GM21717 (cell line): Measurements from ENCODE around the gene GLT1D1.

Source experiments
- ATAC-seq: cut with Tn5 transposase; IDR thresholded peaks from one replicate; pipeline ENCODE4 v1.9.1; 2021; ENCODE audit warnings: mild to moderate bottlenecking, moderate library complexity; ENCODE audit not compliant: unreplicated experiment

The GLT1D1 gene

GRCh38 chr12:128909653-128910052 lies 56.4 kb downstream of the GLT1D1 start:
- no peak for ATAC-seq

- no peak for ATAC-seq
Measured at GRCh38 chr12:128910629-128911028, 57.4 kb downstream of the GLT1D1 start.

DNA sequence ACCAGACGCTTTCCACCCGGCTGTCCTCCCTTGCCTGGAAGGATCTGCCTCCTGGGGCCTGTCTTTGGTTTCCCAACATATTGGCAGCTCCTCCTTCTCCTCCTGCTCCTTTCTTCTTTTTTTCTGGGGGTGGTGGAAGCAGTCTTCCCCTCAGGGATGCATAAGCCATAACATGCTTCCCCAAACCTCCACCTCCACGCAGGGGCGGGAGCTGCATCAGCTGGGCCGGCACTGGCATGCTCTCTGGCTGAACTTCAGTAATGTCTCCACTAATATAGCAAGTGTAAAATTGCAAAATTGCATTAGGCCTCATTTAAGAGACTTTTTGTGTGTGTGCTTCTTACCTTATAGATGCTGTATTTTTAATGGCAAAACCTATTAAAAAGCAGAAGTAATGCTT lies 58.6 kb downstream of the GLT1D1 start:
- no peak for ATAC-seq

- peak; percentile 91 for ATAC-seq
Measured at GRCh38 chr12:128914908-128915563, 61.8 kb downstream of the GLT1D1 start.

GRCh38 chr12:128916425-128916824 lies 63.1 kb downstream of the GLT1D1 start:
- no peak for ATAC-seq

- ATAC-seq = no peak
Measured at GRCh38 chr12:128918481-128919260, 65.4 kb downstream of the GLT1D1 start.

GRCh38 chr12:128920468-128920867 lies 67.2 kb downstream of the GLT1D1 start:
- no peak for ATAC-seq

- no peak for ATAC-seq
Measured at GRCh38 chr12:128928361-128928760, 75.1 kb downstream of the GLT1D1 start.

DNA sequence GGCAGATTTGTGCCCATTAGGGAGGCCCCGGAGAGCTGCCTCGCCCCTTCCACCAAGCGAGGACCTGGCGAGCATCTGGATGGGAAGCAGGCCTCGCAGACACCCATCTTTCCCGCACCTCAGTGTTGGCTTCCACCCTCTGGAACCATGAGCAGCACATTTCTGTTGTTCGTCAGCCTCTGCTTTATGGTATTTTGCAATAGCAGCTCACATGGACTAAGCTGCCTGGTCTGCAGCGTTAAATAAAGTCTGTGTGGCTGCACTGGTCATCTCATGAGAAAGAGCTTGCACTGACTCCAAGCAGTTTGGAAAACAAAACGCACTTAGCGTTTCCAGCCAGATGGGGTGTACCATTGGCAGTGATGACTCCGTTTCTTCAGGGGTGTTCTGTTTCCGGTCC lies 75.8 kb downstream of the GLT1D1 start:
- no peak for ATAC-seq

GRCh38 chr12:128930606-128931005 lies 77.3 kb downstream of the GLT1D1 start:
- no peak for ATAC-seq

DNA sequence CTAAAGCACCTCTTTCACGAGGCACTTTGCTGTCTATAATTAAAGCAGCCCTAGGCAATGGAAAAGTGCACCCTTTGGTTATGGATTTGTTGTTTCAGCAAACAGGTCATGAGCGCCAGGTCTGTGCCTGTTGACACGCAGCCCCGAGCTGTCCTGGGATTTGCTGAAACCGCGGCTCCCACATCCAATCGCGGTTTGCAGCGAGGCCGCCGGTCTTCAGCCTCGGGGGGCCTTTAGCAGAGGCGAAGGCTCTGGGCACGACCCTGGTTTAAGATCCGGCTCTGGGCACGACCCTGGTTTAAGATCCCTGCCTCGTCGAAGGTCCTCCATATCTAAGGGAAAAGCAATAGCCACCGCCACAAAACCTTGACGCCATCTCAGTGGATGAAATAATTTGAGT lies 79.2 kb downstream of the GLT1D1 start:
- no peak for ATAC-seq

DNA sequence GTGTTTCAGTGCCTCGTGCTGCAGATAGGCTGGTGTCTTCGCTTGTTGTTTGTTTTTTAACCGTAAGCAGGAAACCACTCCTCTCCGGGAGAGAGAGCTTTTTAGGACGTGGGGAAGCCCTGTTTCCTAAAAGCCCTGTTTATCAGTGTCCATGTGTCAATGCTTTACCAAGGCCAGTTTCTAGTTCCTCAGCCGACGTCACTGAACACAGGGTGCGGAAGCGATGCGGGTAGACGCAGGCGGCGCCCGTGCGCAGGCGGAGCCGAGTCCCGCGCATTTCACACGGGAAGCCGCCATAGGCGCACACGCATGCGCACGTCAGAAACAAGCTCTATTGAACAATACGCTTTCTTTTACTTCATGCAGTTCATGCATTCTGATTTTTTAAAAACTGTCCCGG lies 79.8 kb downstream of the GLT1D1 start:
- ATAC-seq = no peak

DNA sequence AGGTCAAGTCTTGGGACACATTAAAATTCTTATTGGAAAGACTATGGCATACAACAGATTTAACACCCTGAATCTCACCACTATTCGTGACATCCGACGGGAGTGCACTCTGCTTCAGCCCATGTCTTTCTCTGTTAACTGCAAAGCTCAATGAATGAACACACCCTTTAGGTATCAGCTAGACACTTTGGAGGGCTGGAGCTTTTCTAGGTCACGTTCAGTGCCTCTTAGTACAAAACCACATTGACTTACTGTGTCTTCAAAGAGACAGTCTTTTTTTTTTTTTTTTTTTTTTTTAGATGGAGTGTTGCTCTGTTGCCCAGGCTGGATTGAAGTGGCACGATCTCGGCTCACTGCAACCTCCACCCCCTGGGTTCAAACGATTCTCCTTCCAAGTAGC lies 80.6 kb downstream of the GLT1D1 start:
- no peak for ATAC-seq

DNA sequence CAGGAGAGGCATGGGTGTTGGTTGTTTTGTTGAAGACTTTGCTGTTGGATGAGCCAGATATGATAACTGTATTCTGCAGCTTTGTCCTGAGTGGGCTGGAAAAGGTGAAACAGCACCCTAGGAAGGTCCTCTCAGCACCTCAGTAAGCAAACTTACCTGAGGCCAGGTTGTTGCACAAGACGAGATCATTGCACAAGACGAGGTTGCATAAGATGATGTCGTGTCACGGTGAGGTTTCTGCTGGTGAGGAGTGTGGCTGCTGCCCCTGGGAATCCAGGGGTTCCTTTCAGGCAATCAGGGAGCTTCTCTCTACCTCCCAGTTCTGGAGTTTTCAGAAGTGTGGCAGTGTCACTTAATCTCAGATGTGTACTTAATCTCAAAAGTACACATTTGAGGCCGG lies 85.6 kb downstream of the GLT1D1 start:
- no peak for ATAC-seq

GRCh38 chr12:128940090-128940888 lies 87.0 kb downstream of the GLT1D1 start:
- ATAC-seq = no peak

DNA sequence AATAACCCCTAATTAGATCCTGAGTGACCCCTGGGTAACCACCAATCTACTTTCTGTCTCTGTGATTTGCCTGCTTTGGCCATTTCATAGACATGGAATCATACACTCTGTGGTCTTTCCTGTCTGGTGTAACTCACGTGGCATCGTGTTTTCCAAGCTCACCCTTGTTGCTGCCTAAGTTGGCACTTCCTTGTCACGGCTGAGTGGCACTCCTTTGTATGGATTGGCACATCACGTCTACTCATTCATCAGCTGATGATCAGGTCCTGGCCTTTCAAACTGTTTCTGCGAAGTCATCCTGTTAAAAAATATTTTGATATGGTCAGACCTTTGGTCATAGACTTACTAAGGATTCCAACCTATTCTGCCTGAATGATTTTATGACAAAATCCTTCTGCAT lies 87.7 kb downstream of the GLT1D1 start:
- ATAC-seq = no peak

GRCh38 chr12:128942960-128943477 lies 89.7 kb downstream of the GLT1D1 start:
- ATAC-seq = no peak

DNA sequence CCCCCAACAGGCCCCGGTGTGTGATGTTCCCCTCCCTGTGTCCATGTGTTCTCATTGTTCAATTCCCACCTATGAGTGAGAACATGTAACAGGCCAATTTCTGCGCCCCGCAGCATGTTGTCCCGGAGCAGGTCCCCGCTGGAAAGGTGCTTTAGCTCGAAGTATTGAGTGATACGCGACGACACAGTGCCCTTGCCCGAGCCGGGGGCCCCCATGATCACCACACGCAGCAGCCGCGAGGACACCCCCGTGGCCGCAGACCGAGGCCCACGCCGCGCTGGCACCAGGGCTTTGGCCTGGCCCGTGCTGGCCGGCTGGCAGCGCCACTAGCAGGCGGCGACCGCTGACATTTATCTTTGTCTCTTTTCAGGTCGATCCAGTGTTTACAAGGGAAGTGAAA lies 91.7 kb downstream of the GLT1D1 start:
- ATAC-seq = no peak

DNA sequence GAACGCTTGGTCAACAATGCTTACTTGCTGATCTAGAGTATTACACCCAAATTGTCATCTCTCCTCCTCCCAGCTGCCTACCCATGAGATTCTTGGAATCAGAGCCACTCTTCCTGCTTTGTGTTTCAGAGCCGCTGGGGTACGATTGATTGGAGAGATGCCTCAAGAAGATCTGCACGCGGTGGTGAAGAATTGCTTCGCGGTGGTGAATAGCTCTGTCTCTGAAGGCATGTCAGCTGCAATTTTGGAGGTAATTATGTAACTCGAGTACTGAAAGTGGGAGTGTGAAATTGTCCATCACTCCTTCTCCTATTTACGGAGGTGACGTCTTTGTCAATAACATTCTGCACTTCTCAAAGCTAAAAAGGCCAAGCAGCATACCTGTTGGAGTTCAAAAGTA lies 93.9 kb downstream of the GLT1D1 start:
- ATAC-seq = no peak

DNA sequence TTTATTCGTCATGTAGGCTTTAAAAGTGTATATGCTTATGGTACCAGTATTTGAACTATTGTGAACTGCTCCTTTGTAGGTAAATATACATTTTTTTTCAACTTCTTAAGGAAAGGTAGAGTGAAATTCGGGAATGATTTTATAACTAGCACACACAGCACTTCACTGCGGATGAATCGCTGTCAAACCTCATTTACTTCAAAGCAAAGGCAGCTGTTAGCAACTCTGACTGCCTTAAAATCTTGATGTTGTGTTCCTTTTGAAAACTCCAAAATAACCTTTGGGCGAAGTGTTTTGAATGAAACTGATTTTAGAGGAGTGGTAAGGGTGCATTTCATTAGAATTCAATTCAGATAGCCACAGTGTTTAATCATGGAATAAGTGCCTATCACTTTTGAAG lies 95.8 kb downstream of the GLT1D1 start:
- no peak for ATAC-seq

GRCh38 chr12:128951448-128951847 lies 98.2 kb downstream of the GLT1D1 start:
- ATAC-seq = no peak

DNA sequence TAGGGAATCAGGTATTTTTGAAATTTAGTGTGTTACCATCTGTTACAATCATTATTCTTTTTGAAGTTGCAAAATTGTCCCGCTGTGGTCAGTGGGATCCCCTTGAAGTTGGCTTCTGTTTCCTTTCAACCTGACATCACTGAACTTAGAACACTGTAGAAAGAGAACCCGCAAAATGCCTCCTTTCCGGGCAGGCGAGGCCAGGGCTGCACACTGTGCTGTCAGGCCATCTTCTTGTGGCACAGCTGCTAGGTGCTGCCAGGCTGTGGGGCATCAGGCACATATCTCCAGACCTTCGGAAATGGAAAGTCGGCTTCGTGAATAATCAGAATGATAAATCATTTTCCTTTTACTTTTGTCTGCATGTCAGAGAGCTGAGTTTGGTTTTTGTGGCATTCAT lies 103.5 kb downstream of the GLT1D1 start:
- ATAC-seq = no peak
